Activated CD8-positive, alpha-beta memory T cell treated with anti-CD3 and anti-CD28 coated beads, Interleukin-2, amount 50 U/mL, for 24 hours (primary cell): Measurements from ENCODE around the gene NOD2.

Experiments
- DNase-seq: peaks from one replicate; pipeline ENCODE4 v3.0.0-alpha.2; 2020; ENCODE audit errors: extremely low read depth

The NOD2 gene

DNA sequence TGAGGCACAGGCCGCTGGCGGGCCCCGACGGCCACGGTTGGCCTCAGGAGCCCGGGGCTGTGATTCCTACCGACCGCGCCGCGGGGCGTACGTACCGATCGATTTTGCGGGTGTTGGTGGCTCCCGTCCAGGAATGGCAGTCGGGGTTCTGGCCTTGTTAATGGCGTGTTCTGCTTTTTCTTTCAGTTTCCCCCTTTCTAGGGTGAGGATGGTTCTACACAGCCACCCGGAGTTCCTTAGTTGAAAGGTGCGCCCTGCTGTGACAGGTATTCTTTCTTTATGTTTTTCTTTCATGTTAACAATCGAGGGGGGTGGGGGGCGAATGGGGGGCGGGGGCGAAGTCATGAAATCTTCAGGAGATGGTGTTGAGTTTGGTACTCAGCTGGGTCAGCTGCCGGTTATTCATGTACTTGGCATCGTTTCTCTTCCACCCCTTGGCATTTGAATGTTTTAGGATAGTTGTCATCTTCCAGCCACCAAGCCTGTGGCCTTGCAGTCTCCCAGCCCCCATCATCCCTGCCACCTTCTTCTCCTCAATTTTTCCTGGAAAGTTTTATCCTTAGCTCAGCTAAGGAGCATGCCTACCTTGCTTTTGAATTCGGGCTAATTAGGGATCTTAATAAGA is 49.3 kb downstream of the NOD2 start:
- no peak for DNase-seq

- no peak for DNase-seq
Observed at GRCh38 chr16:50743581-50744225, 50.3 kb downstream of the NOD2 start.

DNA sequence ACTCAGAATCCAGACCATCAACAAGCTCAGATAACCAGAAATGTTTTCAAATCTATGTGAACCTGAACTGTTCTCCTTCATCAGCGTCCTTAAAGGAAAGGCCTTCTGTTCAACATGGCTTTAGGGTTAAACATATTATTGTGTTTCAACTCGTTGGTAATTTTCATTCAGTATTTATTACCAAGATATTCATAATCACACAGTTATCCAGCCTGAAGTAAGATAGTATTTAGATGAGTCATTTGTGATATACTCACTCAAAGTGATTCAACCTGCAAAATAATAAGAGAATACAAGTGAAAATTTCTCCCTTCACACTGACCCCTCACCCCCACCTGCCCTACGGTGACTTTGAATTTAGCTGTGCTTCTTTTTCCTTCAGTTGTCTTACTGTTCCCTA is 51.5 kb downstream of the NOD2 start:
- no peak for DNase-seq

DNA sequence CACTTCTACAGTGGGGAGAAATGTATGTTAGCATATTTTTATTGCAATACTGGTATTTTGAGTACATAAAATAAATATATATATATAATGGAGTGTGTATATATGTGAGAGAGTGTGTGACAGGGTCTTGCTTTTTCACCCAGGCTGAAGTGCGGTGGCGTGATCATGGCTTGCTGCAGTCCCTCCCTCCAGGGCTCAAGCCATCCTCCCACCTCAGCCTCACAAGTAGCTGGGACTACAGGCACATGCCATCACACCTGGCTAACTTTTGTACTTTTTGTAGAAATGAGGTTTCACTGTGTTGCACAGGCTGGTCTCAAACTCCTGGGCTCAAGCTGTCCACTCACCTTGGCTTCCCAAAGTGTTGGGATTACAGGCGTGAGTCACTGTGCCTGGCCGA is 52.5 kb downstream of the NOD2 start:
- no peak for DNase-seq

- no peak for DNase-seq
Observed at GRCh38 chr16:50747207-50747956, 54.0 kb downstream of the NOD2 start.

DNA sequence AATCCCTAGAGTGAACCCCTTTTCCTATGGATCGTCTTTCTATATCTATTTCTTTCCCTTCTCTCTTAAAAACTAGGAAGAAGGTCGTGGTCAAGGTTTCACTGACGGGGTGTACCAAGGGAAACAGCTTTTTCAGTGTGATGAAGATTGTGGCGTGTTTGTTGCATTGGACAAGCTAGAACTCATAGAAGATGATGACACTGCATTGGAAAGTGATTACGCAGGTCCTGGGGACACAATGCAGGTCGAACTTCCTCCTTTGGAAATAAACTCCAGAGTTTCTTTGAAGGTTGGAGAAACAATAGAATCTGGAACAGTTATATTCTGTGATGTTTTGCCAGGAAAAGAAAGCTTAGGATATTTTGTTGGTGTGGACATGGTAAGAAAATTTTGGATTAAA is 58.1 kb downstream of the NOD2 start:
- DNase-seq, result no peak

- DNase-seq, result no peak
Observed at GRCh38 chr16:50752471-50753235, 59.2 kb downstream of the NOD2 start.

DNA sequence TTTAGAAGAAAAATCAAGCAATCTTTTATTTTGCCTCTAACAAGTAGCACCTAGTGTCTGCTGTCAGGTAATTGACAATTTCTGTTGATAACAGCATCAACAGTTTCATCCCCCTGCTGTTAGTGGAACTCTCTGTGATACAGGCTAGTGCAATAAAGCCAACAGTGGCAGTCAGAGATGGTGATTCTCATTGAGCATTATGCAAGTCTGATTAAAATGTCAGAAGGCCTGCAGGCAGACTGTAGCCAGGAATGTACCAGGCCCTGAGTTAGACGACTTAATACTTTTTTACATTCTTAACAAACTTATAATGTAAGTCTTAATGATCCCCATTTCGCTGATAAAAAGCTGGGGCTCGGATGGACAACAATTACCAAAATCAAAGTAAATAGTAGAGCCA is 63.1 kb downstream of the NOD2 start:
- DNase-seq, result no peak

DNA sequence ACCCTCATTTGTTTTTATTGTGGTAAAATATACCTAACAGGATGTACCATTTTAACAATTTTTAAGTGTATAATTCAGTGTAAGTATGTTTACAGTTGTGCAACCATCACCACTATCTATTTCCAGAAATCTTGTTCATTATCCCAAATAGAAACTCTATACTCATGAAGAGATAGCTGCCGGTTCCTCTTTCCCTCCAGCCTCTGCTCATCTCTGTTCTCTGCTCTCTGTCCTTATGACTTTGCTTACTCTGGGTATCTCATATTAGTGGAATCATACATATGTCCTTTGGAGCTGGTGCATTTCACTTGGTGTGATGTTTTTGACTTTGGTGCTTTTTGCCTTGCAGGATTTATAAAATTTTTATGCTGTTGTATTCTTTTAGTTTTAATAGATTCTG is 67.9 kb downstream of the NOD2 start:
- no peak for DNase-seq

DNA sequence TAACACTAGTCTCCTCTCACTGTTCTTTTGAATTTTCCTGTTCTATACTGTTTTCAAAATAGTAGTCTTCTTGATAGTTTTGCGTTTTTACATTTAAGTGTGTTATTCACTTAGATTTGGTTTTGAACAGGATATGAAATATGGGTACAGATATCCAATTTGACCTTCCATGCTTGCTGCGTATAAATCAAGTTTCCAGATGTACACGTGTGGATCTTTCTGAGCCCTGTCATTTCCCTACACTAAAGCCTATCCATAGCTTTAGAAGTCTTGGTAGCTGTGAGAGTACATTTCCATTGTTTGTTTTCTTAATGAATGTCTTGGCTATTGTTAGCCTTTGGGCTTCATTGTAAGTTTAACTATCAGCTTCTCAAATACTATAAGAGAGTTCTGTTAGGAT is 68.8 kb downstream of the NOD2 start:
- DNase-seq, result no peak

- DNase-seq, result no peak
Observed at GRCh38 chr16:50763211-50763610, 69.8 kb downstream of the NOD2 start.

- DNase-seq, result no peak
Observed at GRCh38 chr16:50765260-50765659, 71.9 kb downstream of the NOD2 start.

DNA sequence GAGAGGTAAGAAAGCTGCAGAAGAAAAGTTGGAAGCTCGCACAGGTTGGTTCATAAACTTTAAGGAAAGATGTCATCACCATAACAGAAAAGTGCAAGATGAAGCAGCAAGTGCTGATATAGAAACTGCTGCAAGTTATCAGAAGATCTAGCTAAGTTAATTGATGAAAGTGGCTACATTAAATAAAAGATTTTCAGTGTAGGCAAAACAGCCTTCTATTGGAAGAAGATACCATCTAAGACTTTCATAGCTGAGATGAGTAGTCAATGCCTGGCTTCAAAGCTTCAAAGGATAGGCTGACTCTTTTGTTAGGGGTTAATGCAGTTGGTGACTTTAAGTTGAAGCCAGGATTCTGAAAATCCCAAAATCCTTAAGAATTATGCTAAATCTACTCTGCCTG is 72.5 kb downstream of the NOD2 start:
- DNase-seq, result no peak

GRCh38 chr16:50767197-50767596 is 73.8 kb downstream of the NOD2 start:
- no peak for DNase-seq

DNA sequence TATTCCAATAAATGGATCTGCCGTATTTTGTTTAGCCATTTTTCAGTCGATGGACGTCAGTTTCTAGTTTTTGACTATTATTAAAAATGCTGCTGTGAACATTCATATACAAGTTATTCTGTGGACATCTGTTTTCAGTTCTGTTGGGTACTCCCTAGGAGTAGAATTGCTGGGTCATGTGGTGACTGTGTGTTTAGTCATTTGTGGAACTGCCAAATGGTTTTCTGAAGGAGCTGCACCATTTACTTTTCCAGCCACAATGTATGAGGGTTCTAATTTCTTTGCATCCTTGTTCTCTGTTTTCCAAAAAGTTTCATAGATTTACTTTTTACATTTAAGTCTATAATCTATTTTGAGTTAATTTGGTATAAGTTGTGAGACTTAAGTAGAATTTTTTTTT is 78.0 kb downstream of the NOD2 start:
- DNase-seq, result no peak

GRCh38 chr16:50774405-50774804 is 81.0 kb downstream of the NOD2 start:
- no peak for DNase-seq

GRCh38 chr16:50774960-50775359 is 81.6 kb downstream of the NOD2 start:
- DNase-seq, result no peak

DNA sequence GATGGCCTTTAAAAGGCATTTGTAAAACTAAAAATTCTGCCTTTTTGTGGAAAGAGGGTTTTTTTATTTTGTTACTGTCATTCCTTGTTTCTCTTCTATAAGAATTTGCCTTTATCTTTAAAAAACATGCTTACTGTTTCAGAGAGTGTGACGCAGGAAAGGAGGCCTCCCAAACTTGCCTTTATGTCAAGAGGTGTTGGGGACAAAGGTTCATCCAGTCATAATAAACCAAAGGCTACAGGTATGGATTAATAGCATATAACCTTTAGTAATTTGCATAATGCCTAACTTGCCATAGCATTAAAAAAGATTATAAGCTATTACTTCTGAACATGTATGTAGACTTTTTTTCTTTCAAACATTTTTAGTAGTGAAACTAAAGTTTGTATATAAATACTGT is 82.6 kb downstream of the NOD2 start:
- no peak for DNase-seq

GRCh38 chr16:50778284-50779163 is 85.1 kb downstream of the NOD2 start:
- no peak for DNase-seq

- DNase-seq, result no peak
Observed at GRCh38 chr16:50781043-50781442, 87.6 kb downstream of the NOD2 start.

- DNase-seq, result no peak
Observed at GRCh38 chr16:50781518-50781917, 88.1 kb downstream of the NOD2 start.
